ENCODE results near the gene KCNIP4. TPM values are rescaled to one million over a fixed set of nuclear protein-coding genes. Genes with fewer than 3 reads are reported as not detected.

The KCNIP4 gene
- total RNA-seq, 1 donor from 2014 or later, result not detected

DNA sequence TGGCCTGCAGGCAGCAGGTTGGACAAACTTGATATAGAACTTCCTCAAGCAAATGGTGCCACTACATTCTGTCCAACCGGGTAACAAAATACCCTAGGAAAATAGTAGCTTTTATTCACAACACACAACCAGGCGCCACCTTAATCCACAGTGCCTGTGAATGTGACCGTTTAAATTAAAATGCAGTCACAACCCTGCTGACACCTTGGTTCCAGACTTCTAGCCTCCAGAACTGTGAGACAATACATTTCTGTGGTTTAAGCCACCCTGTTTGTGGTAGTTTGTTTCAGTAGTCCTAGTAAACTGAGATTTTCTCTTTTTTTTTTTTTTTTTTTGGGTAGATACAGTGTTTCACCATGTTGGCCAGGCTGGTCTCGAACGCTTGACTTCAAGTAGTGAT, 672.5 kb downstream of the KCNIP4 start:
- Histone ChIP-seq H3K27me3 (no peaks in the 10 kb centered on the region), H3K9me3 (no peaks in the 10 kb centered on the region), H3K4me1 (no peaks in the 10 kb centered on the region), H3K4me3 (no peak overlapping the region), H3K27ac (no peak overlapping the region), H3K36me3 (no peaks in the 10 kb centered on the region)
- TF ChIP-seq, protein P1, sequence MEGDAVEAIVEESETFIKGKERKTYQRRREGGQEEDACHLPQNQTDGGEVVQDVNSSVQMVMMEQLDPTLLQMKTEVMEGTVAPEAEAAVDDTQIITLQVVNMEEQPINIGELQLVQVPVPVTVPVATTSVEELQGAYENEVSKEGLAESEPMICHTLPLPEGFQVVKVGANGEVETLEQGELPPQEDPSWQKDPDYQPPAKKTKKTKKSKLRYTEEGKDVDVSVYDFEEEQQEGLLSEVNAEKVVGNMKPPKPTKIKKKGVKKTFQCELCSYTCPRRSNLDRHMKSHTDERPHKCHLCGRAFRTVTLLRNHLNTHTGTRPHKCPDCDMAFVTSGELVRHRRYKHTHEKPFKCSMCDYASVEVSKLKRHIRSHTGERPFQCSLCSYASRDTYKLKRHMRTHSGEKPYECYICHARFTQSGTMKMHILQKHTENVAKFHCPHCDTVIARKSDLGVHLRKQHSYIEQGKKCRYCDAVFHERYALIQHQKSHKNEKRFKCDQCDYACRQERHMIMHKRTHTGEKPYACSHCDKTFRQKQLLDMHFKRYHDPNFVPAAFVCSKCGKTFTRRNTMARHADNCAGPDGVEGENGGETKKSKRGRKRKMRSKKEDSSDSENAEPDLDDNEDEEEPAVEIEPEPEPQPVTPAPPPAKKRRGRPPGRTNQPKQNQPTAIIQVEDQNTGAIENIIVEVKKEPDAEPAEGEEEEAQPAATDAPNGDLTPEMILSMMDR (IDR thresholded peaks at IDR 0.05), result no peak
- ATAC-seq (no peak), DNase-seq (no peak)
- intact Hi-C loops (cut with DNase I), result no loop called here

GRCh38 chr4:21271439-21272052, 677.0 kb downstream of the KCNIP4 start:
- H3K4me3 ChIP-seq, result no peak overlapping the region
- H3K4me1 ChIP-seq, result no peaks in the 10 kb centered on the region
- H3K27me3 ChIP-seq, result no peaks in the 10 kb centered on the region
- H3K9me3 ChIP-seq, result no peaks in the 10 kb centered on the region
- DNase-seq (no peak), ATAC-seq (no peak)
- intact Hi-C loops (cut with DNase I), result no loop called here
- no peak overlapping the region for H3K27ac ChIP-seq
- TF ChIP-seq, protein P1 (IDR thresholded peaks at IDR 0.05), result no peak
- no peaks in the 10 kb centered on the region for H3K36me3 ChIP-seq

DNA sequence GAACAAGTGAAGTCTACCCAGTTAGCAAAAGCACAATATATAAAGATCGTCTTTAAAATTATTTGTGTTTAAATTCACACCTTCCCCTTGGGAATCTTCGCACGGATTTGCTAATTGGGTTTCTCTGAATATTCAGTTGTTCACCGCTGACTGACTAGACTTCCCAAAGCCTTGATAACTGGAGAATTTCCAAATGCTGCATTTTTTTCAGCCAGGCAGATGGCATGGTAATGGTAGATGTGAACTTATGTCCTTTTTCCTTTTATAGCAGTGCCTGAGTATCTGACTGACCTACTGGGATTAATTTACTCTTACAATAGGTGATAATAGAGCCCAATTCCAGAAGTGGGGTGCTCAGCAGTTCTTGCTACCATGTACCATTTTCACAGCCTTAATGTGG, 700.2 kb downstream of the KCNIP4 start:
- no peak overlapping the region for H3K4me3 ChIP-seq
- TF ChIP-seq, protein P1 (IDR thresholded peaks at IDR 0.05), result no peak
- H3K9me3 ChIP-seq, result no peaks in the 10 kb centered on the region
- no peak for ATAC-seq
- DNase-seq, result no peak
- H3K27ac ChIP-seq, result no peak overlapping the region
- H3K4me1 ChIP-seq, result no peaks in the 10 kb centered on the region
- intact Hi-C loops (cut with DNase I), result no loop called here
- H3K27me3 ChIP-seq, result no peaks in the 10 kb centered on the region
- H3K36me3 ChIP-seq, result no peaks in the 10 kb centered on the region

GRCh38 chr4:21242163-21242562, 706.4 kb downstream of the KCNIP4 start:
- H3K4me1 ChIP-seq, result no peaks in the 10 kb centered on the region
- no peaks in the 10 kb centered on the region for H3K27me3 ChIP-seq
- no peak for DNase-seq
- TF ChIP-seq, protein P1 (IDR thresholded peaks at IDR 0.05), result no peak
- intact Hi-C loops (cut with DNase I), result no loop called here
- H3K36me3 ChIP-seq, result no peaks in the 10 kb centered on the region
- no peaks in the 10 kb centered on the region for H3K9me3 ChIP-seq
- H3K27ac ChIP-seq, result no peak overlapping the region
- ATAC-seq, result no peak
- no peak overlapping the region for H3K4me3 ChIP-seq

- Histone ChIP-seq H3K9me3 (no peaks in the 10 kb centered on the region), H3K4me1 (no peaks in the 10 kb centered on the region), H3K36me3 (no peaks in the 10 kb centered on the region), H3K4me3 (no peak overlapping the region), H3K27ac (no peak overlapping the region), H3K27me3 (no peaks in the 10 kb centered on the region)
- DNase-seq (no peak), ATAC-seq (no peak)
- intact Hi-C loops (cut with DNase I), result no loop called here
- TF ChIP-seq, protein P1 (IDR thresholded peaks at IDR 0.05), result no peak
Measured at GRCh38 chr4:21226637-21227538, 721.7 kb downstream of the KCNIP4 start.

All from upper lobe of right lung (tissue), 1 donor.